Keratinocyte (primary cell): ENCODE results near the gene SURF4. TPM values are rescaled to one million over a fixed set of nuclear protein-coding genes. Genes with fewer than 3 reads are reported as not detected.

Source experiments
- DNase-seq: peaks from one replicate; pipeline ENCODE4 v3.0.0-alpha.2; 2011; ENCODE audit warnings: low read depth, missing footprints, low spot score
- FAIRE-seq: peaks from 2 replicates; lab custom pipeline; 2011; peaks lifted over from hg19 to GRCh38; lab: Jason Lieb, UNC
- H2AFZ ChIP-seq: 2 replicates; pipeline ENCODE4 v1.6.0; 2012; ENCODE audit warnings: low read length, control low read depth, inconsistent platforms; ENCODE audit not compliant: control insufficient read depth
- H3K27ac ChIP-seq: 2 replicates; pipeline ENCODE4 v1.5.1; 2011; ENCODE audit warnings: low read length; ENCODE audit not compliant: control insufficient read depth, insufficient read depth
- H3K27me3 ChIP-seq: 3 replicates; pipeline ENCODE4 v1.6.0; 2011; ENCODE audit warnings: low read length; ENCODE audit not compliant: control insufficient read depth, insufficient read depth; ENCODE audit errors: extremely low read depth
- H3K36me3 ChIP-seq, 2 experiments: 2 replicates in 1 of 2; 3 replicates in 1 of 2; pipeline ENCODE4 v1.5.1; 2011; ENCODE audit warnings: low read length in 2 of 2, mild to moderate bottlenecking in 1 of 2; ENCODE audit not compliant: control insufficient read depth in 2 of 2, insufficient read depth in 2 of 2; ENCODE audit errors: extremely low read depth in 1 of 2
- H3K4me1 ChIP-seq: 3 replicates; pipeline ENCODE4 v1.5.1; 2011; ENCODE audit warnings: low read length; ENCODE audit not compliant: control insufficient read depth, insufficient read depth; ENCODE audit errors: extremely low read depth
- H3K4me2 ChIP-seq: 3 replicates; pipeline ENCODE4 v1.6.0; 2011; ENCODE audit warnings: low read depth, low read length; ENCODE audit not compliant: control insufficient read depth, insufficient read depth; ENCODE audit errors: extremely low read depth
- H3K4me3 ChIP-seq, 3 experiments: fragments of 200-600 bp in 1 of 3; sonication (generic) in 1 of 3; 2 replicates in 2 of 3; 3 replicates in 1 of 3; pipeline ENCODE4 v1.5.1; 2011 to 2016; ENCODE audit warnings: low read length in 3 of 3, mild to moderate bottlenecking in 3 of 3, control low read depth in 2 of 3, inconsistent platforms in 1 of 3, low read depth in 1 of 3, mixed read lengths in 1 of 3, mixed run types in 1 of 3, moderate library complexity in 1 of 3; ENCODE audit not compliant: control insufficient read depth in 2 of 3, insufficient read depth in 2 of 3; ENCODE audit errors: extremely low read depth in 1 of 3
- H3K79me2 ChIP-seq: 2 replicates; pipeline ENCODE4 v1.6.0; 2012; ENCODE audit warnings: low read length; ENCODE audit not compliant: control insufficient read depth, insufficient read depth
- H3K9ac ChIP-seq: 3 replicates; pipeline ENCODE4 v1.6.0; 2011; ENCODE audit warnings: low read length; ENCODE audit not compliant: control insufficient read depth, insufficient read depth; ENCODE audit errors: extremely low read depth
- H3K9me1 ChIP-seq: 3 replicates; pipeline ENCODE4 v1.6.0; 2011; ENCODE audit warnings: low read length; ENCODE audit not compliant: control insufficient read depth, insufficient read depth; ENCODE audit errors: extremely low read depth
- H3K9me3 ChIP-seq: 2 replicates; pipeline ENCODE4 v1.5.1; 2012; ENCODE audit warnings: low read depth, low read length; ENCODE audit not compliant: control insufficient read depth
- H4K20me1 ChIP-seq: 3 replicates; pipeline ENCODE4 v1.6.0; 2011; ENCODE audit warnings: low read length; ENCODE audit not compliant: control insufficient read depth, insufficient read depth; ENCODE audit errors: extremely low read depth
- CTCF ChIP-seq, 3 experiments: IDR thresholded peaks in 1 of 3; conservative IDR thresholded peaks in 1 of 3; optimal IDR thresholded peaks in 1 of 3; 2 replicates in 2 of 3; 3 replicates in 1 of 3; pipeline versions ENCODE3 to v1.5.1; 2011; ENCODE audit warnings: low read length in 3 of 3, mild to moderate bottlenecking in 3 of 3, moderate library complexity in 2 of 3, control low read depth in 1 of 3, inconsistent platforms in 1 of 3; ENCODE audit not compliant: insufficient read depth in 2 of 3; ENCODE audit errors: extremely low read depth in 1 of 3
- EZH2 ChIP-seq: IDR thresholded peaks from one replicate; pipeline ENCODE4 v1.6.1; 2012; ENCODE audit warnings: inconsistent platforms, mild to moderate bottlenecking, low read length, moderate library complexity
- dilution Hi-C: fragments of 300-500 bp; cut with MboI; formaldehyde crosslinking; loops from one replicate; pipeline ENCODE4 v1.7.0; 2020; ENCODE audit warnings: low sequenced_read_pairs; ENCODE audit not compliant: extremely low pct_ligation_motif_present
- polyA plus RNA-seq, 5 experiments: library from polyadenylated mRNA; depleted of rRNA in 3 of 5; stranded (reverse) in 3 of 5; stranded (forward) in 1 of 5; unstranded in 1 of 5; fragments of >200 nt; gene quantifications; 1 replicate in 1 of 5; 2 replicates in 3 of 5; 3 replicates in 1 of 5; pipeline versions ENCODE4 v1.2.1 to v1.2.3, GENCODE V29; 2011 to 2012; ENCODE audit warnings: missing spikeins in 2 of 5, low read depth in 1 of 5, low replicate concordance in 1 of 5

The SURF4 gene
- polyA plus RNA-seq, 1 donor (not counting 4 experiments of a cell fraction or from before 2014, with no cell fraction given), result 153 TPM

GRCh38 chr9:133382507-133383141 is 6.8 kb upstream of the SURF4 start:
- dilution Hi-C loops, result no loop called here
- H3K4me2 ChIP-seq, result no peak overlapping the region
- H3K4me3 ChIP-seq, result no peak overlapping the region
- TF ChIP-seq EZH2 (no peak), CTCF (optimal IDR thresholded peaks at IDR 0.05 in 1 of 3, IDR thresholded peaks at IDR 0.05 in 1 of 3, conservative IDR thresholded peaks at IDR 0.05 in 1 of 3; ENCODE audit: extremely low read depth in 1 of 3, insufficient read depth in 2 of 3, low read length in 3 of 3) (no peak)
- H3K36me3 ChIP-seq, result no peaks in the 10 kb centered on the region
- no peak overlapping the region for H3K9ac ChIP-seq
- DNase-seq (no peak), FAIRE-seq (no peak)
- H3K4me1 ChIP-seq, result peaks cover 6% of the 10 kb centered on the region
- H4K20me1 ChIP-seq, result no peaks in the 10 kb centered on the region
- no peak overlapping the region for H2AFZ ChIP-seq
- no peaks in the 10 kb centered on the region for H3K9me3 ChIP-seq
- no peaks in the 10 kb centered on the region for H3K9me1 ChIP-seq
- H3K27ac ChIP-seq, result no peak overlapping the region
- no peaks in the 10 kb centered on the region for H3K79me2 ChIP-seq
- H3K27me3 ChIP-seq, result no peaks in the 10 kb centered on the region

GRCh38 chr9:133380734-133381133 is 4.9 kb upstream of the SURF4 start:
- FAIRE-seq (no peak), DNase-seq (no peak)
- no peak overlapping the region for H2AFZ ChIP-seq
- H3K79me2 ChIP-seq, result no peaks in the 10 kb centered on the region
- H3K4me2 ChIP-seq, result no peak overlapping the region
- H3K4me3 ChIP-seq, result no peak overlapping the region
- H3K4me1 ChIP-seq, result peaks cover 4% of the 10 kb centered on the region
- H3K27me3 ChIP-seq, result no peaks in the 10 kb centered on the region
- no peaks in the 10 kb centered on the region for H3K9me1 ChIP-seq
- no peaks in the 10 kb centered on the region for H3K36me3 ChIP-seq
- H3K27ac ChIP-seq, result no peak overlapping the region
- H4K20me1 ChIP-seq, result no peaks in the 10 kb centered on the region
- dilution Hi-C loops, result no loop called here
- TF ChIP-seq EZH2, result no peak
- no peak for TF ChIP-seq CTCF (optimal IDR thresholded peaks at IDR 0.05 in 1 of 3, IDR thresholded peaks at IDR 0.05 in 1 of 3, conservative IDR thresholded peaks at IDR 0.05 in 1 of 3; ENCODE audit: extremely low read depth in 1 of 3, insufficient read depth in 2 of 3, low read length in 3 of 3)
- no peaks in the 10 kb centered on the region for H3K9me3 ChIP-seq
- H3K9ac ChIP-seq, result no peak overlapping the region
